HT-29 (cell line): ENCODE measurements around the gene DCAF12L1. TPM values are rescaled to one million over a fixed set of nuclear protein-coding genes. Genes with fewer than 3 reads are reported as not detected.

Source experiments
- DNase-seq: peaks from one replicate; pipeline ENCODE4 v3.0.0-alpha.2; 2015; ENCODE audit warnings: low spot score
- small RNA-seq: library from RNA; depleted of rRNA; stranded (forward); fragments of <200 nt; gene quantifications from one replicate; pipeline ENCODE3, GENCODE V24; 2014
- total RNA-seq: library from RNA; depleted of rRNA; stranded (reverse); fragments of >200 nt; shearing (Covaris generic); gene quantifications from 2 replicates; pipeline ENCODE4 v1.2.3, GENCODE V29; 2014; rRNA removed

Gene DCAF12L1
- not detected in 2 replicates for total RNA-seq

- DNase-seq, result no peak
Observed at GRCh38 chrX:126552313-126553022, at the start of gene DCAF12L1. TSS of gene DCAF12L1 (minus strand) at chrX:126552814. CDS start at chrX:126552608, 206 bp downstream.

- DNase-seq, result no peak
Observed at GRCh38 chrX:126580877-126581276, 28.3 kb upstream of the DCAF12L1 start.

DNA sequence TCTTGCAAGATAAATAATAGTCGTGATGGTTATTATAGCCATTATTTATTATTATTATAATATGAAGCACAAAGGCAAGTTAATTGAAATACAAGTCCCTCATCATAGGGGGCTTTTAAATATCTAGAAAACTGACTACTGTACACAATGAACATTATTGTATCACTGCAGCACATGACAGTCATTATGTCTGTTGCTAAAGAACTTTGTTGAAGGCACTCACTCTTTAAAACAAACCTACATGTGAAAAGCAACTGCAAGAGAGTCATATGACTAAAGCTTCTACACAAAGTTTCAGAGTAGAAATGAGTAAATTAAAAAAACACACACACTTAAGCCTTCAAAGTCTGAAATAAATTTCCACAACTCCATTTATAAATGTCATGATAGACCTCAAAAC lies 23.3 kb upstream of the DCAF12L1 start:
- no peak for DNase-seq

DNA sequence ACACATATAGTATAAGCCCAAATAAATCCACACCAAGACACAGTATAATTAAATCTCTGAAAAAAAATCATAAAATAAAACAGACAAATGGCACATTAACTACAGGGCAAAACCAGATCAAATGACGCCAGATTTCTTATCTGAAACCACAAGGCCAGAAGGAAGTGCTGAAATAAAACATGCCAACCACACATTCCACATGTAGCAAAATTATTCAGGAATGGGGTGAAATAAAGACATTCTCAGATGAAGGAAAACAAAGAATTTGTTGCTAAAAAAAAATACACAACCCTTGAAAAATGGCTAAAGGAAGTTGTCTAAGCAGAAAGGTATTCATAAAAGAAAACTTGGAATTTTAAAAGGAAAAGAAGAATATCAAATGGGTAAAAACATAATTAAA lies 4.5 kb upstream of the DCAF12L1 start:
- DNase-seq, result no peak

- DNase-seq, result no peak
Observed at GRCh38 chrX:126551725-126552312, 795 bp downstream of the DCAF12L1 start.

DNA sequence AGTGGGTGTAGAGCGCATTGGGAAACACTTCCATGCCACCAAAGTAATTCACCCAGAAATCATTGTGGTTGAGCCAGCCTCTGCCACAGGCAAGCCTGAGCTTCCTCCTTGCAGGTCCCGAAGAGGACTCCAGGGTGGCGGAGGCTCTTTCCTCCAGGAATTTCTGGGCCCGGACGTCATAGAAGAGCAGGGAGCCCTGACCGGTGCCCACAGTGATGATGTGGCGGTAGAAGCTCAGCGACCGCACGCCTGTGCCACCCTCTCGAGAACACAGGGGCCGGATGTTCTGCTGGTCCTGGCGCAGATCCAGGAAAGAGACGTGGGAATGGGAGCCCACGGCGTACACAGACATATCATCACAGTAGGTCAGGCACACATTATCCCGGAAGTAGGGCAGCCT lies 1.3 kb downstream of the DCAF12L1 start:
- DNase-seq, result no peak

DNA sequence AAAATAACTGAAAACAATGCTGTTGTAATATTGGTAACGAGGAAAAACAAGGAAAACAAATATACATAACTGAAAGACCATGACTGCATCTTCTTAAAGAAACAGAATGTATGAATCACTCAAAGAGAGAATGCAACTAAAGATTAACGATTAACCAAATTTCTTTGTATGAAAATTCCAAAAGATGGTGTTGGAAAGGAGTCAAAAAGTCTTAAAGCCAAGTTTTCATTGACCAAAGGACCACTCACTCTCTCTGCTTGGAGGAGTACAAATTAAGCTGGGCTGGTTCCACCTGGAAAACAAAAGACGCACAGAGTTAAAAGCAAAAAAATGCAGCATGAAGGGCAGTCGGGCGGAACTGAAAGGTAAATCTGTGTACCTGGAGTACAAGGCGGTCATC lies 1.8 kb downstream of the DCAF12L1 start:
- no peak for DNase-seq

GRCh38 chrX:126509923-126510322 lies 42.7 kb downstream of the DCAF12L1 start:
- DNase-seq, result no peak

Small RNA genes lying within 50 kb of the gene (small RNA-seq; reads per million reads assigned to genes)
- gene Z69908.1, result not detected
